Activated T-helper 1 cell treated with anti-CD3 and anti-CD28 coated beads, Interleukin-12 subunit alpha, Interleukin-12 subunit beta, Interleukin-2, Interleukin-4 antibody, amounts not matched to agents 30 ng/mL and 10 ng/mL and 1 ng/mL, durations not matched to agents 14 hours and 24 hours and 36 hours (primary cell): ENCODE data around the gene PHC1. TPM values are rescaled to one million over a fixed set of nuclear protein-coding genes. Genes with fewer than 3 reads are reported as not detected.
"Not testable (repeated sequence)": the region's sequence is repeated elsewhere in the genome, so short reads cannot be mapped to it uniquely, and the experiment has no call there.

Experiments
- DNase-seq: peaks from one replicate; pipeline ENCODE4 v3.0.0; 2021; ENCODE audit warnings: low spot score
- H3K27ac Mint-ChIP-seq: one replicate; pipeline ENCODE4 v1.8.0; 2021; ENCODE audit warnings: mild to moderate bottlenecking, mixed read lengths
- H3K27me3 Mint-ChIP-seq: one replicate; pipeline ENCODE4 v1.8.0; 2022; ENCODE audit warnings: mild to moderate bottlenecking, moderate library complexity, mixed read lengths; ENCODE audit not compliant: insufficient read depth
- H3K36me3 Mint-ChIP-seq: one replicate; pipeline ENCODE4 v1.8.0; 2021; ENCODE audit warnings: low read depth, mixed read lengths
- H3K4me1 Mint-ChIP-seq: one replicate; pipeline ENCODE4 v1.8.0; 2021; ENCODE audit warnings: low read depth, mixed read lengths
- H3K4me3 Mint-ChIP-seq: one replicate; pipeline ENCODE4 v1.8.0; 2021; ENCODE audit warnings: mild to moderate bottlenecking, moderate library complexity, mixed read lengths
- H3K9me3 Mint-ChIP-seq: one replicate; pipeline ENCODE4 v1.8.0; 2021; ENCODE audit warnings: mixed read lengths
- intact Hi-C: fragments of 100-400 bp; cut with micrococcal nuclease; formaldehyde crosslinking; loops from one replicate; pipeline ENCODE4 v1.15.1; 2024
- total RNA-seq: library from RNA; stranded (reverse); gene quantifications from 2 replicates; pipeline ENCODE4 v1.2.3, GENCODE V29; 2022

Gene PHC1
- total RNA-seq, 1 donor from 2014 or later, result 11.3 TPM

DNA sequence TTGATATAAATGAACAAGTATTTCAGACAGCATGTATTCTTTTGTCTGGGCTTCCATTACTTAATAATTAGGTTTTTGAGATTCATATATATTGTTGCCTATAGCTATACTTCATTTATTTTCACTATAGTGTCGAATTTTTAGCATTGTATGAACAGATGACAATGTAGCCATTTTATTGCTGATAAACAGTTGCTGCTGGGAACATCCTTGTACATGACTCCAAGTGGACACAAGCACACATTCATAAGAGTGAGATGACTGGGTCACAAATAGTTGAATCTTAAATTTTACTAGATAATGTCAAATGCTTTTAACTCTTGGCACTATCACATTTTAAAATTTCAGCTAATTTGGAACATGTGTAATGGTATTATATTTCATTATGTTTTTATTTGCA lies 19.3 kb upstream of the PHC1 start:
- H3K4me1 Mint-ChIP-seq, result peaks cover 6% of the 10 kb centered on the region
- peaks cover 16% of the 10 kb centered on the region for H3K27me3 Mint-ChIP-seq
- DNase-seq, result no peak
- intact Hi-C loops, result no loop called here
- no peaks in the 10 kb centered on the region for H3K9me3 Mint-ChIP-seq
- H3K27ac Mint-ChIP-seq, result no peak overlapping the region
- no peaks in the 10 kb centered on the region for H3K36me3 Mint-ChIP-seq
- no peak overlapping the region for H3K4me3 Mint-ChIP-seq

DNA sequence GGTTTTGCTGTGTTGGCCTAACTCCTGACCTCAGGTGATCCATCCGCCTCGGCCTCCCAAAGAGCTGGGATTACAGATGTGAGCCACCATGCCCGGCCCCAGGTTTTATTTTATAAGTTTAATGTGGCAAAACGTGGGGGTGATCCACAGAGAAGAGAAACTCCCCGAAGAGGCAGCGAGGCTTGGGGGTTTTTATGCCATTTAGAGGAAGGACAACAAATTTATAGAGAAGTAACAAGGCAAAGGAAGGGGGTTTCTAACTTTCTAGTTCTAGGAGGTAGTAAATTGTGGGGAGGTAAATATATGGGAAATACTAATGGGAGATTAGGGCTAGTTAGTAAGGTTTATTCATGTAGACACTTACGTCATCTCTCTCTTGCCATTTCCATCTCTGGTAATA lies 17.2 kb upstream of the PHC1 start:
- Mint-ChIP-seq H3K36me3 (no peaks in the 10 kb centered on the region), H3K4me3 (no peak overlapping the region), H3K9me3 (no peaks in the 10 kb centered on the region), H3K4me1 (no peaks in the 10 kb centered on the region), H3K27ac (no peak overlapping the region), H3K27me3 (peaks cover 14% of the 10 kb centered on the region)
- no peak for DNase-seq
- intact Hi-C loops, result no loop called here

DNA sequence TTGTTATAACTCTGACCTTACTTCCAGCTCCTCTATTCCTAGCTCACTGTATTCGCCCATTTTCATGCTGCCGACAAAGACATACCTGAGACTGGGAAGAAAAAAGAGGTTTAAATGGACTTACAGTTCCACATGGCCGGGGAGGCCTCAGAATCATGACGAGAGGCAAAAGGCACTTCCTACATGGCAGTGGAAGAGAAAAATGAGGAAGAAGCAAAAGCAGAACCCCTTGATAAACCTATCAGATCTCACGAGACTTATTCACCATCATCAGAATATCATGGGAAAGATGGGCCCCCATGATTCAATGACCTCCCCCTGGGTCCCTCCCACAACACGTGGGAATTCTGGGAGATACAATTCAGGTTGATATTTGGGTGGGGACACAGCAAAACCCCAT lies 14.5 kb upstream of the PHC1 start:
- Mint-ChIP-seq H3K27ac (no peak overlapping the region), H3K4me1 (peaks cover 7% of the 10 kb centered on the region), H3K9me3 (no peaks in the 10 kb centered on the region), H3K27me3 (peaks cover 13% of the 10 kb centered on the region), H3K4me3 (no peak overlapping the region), H3K36me3 (no peaks in the 10 kb centered on the region)
- intact Hi-C loops, result no loop called here
- DNase-seq, result no peak

DNA sequence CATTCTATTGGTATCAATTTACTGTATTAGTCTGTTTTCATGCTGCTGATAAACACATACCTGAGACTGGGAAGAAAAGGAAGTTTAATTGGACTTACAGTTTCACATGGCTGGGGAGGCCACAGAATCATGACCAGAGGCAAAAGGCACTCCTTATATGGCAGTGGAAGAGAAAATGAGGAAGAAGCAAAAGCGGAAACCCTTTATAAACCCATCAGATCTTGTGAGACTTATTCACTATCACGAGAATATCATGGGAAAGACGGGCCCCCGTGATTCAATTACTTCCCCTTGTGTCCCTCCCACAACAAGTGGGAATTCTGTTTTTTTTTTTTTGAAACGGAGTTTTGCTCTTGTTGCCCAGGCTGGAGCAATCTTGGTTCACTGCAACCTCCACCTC lies 11.6 kb upstream of the PHC1 start:
- H3K27ac Mint-ChIP-seq, H3K9me3 Mint-ChIP-seq, intact Hi-C loops, H3K4me1 Mint-ChIP-seq, H3K4me3 Mint-ChIP-seq, H3K36me3 Mint-ChIP-seq, DNase-seq: not testable (repeated sequence)
- peaks cover 20% of the 10 kb centered on the region for H3K27me3 Mint-ChIP-seq

DNA sequence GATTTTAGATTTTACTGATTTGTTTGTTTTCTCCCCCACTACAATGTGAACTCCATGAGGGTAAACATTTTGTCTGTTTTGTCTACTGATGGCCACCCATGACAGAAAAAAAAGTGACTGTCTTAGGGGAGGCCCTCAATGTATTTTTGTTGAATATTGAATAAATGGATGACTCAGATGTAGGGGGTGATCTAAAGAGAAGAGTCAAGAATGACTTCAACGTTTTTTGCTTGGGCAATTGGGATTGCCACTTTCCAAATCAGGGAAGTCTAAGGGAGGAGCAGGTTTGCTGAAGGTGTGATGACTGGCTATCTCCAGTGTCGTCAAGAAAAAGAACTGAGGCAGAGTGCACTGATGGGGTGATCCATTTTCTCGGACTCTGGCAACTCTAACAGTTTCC lies 10.7 kb upstream of the PHC1 start:
- Mint-ChIP-seq H3K4me3 (no peak overlapping the region), H3K9me3 (no peaks in the 10 kb centered on the region), H3K36me3 (no peaks in the 10 kb centered on the region), H3K4me1 (peaks cover 7% of the 10 kb centered on the region), H3K27ac (no peak overlapping the region), H3K27me3 (peaks cover 20% of the 10 kb centered on the region)
- DNase-seq, result no peak
- intact Hi-C loops, result no loop called here

DNA sequence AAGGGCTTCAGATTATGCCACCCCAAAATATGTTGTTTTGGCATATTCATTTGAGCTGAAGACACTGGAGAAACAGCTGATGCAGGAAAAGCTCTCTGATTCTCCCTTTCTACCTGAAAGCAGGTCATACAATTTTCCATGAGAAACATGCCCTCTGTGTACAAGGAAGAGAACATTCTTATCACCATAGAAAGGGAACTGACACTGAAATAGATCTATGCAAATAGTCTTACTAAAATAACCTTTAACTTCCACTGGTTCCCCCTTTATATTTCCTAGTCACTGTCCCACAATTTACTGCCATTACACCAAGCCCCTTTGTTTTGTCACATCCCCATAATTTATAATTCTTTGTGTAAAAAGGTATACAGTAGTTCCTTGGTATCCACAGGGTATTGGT lies 9.6 kb upstream of the PHC1 start:
- intact Hi-C loops, result no loop called here

DNA sequence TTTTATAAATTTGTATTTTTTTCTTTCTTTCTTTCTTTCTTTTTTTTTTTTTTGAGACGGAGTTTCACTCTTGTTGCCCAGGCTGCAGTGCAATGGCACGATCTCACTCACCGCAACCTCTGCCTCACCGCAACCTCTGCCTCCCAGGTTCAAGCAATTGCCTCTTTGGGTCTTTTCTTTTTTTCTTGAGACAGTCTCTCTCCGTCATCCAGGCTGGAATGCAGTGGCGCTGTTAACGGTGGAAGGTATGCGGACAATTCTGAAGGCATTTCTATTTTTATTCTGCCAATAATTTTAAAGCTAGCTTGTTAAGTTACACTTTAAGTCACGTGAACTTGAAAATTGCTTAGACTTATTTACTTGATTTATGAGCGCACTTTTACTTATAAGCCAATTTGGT lies 8.8 kb upstream of the PHC1 start:
- no peaks in the 10 kb centered on the region for H3K36me3 Mint-ChIP-seq
- intact Hi-C loops, result no loop called here
- no peak overlapping the region for H3K4me3 Mint-ChIP-seq
- peaks cover 7% of the 10 kb centered on the region for H3K4me1 Mint-ChIP-seq
- DNase-seq, result no peak
- H3K27me3 Mint-ChIP-seq, result peaks cover 18% of the 10 kb centered on the region
- H3K9me3 Mint-ChIP-seq, result no peaks in the 10 kb centered on the region
- H3K27ac Mint-ChIP-seq, result no peak overlapping the region

More for the DNA sequence above, 9.6 kb upstream of the PHC1 start:
- H3K27ac Mint-ChIP-seq, result no peak overlapping the region
- H3K9me3 Mint-ChIP-seq, result no peaks in the 10 kb centered on the region
- peaks cover 7% of the 10 kb centered on the region for H3K4me1 Mint-ChIP-seq
- peaks cover 20% of the 10 kb centered on the region for H3K27me3 Mint-ChIP-seq
- no peaks in the 10 kb centered on the region for H3K36me3 Mint-ChIP-seq
- H3K4me3 Mint-ChIP-seq, result no peak overlapping the region
- no peak for DNase-seq

DNA sequence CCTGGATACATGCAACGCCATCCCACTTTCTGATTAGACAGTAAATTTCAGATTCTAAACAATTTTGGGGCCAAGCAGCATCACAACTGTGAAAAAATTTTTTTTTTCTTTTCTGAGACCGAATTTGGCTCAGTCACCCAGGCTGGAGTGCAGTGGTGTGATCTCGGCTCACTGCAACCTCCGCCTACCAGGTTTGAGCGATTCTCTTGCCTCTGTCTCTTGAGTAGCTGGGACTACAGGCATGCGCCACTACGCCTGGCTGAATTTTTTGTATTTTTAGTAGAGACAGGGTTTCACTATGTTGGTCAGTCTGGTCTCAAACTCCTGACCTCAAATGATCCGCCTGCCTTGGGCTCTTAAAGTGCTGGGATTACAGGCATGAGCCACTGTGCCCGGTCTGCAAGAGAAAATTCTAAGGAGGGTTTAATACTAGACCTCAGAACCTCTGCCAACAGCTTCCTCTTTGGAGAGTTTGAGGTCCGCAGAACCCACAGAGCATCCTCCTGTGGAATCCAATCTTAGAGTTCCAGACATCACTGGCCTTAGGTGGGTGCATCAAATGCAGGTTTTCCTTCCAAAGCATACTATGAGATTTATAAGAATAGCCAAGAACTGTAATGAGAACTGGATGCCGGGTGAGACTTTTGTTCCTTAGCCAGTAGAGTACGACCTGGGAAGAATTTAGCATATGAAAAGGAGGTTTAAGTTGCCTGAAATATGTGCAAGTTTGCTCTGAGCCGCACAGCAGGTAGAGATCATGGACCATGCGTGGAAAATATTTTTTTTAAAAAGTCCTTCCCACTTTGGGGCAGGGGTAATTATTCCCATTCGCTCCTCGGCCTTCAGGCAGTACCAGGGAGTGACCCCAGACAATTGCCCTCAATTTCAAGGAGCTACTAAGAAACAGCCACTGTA lies 7.8 kb upstream of the PHC1 start:
- intact Hi-C loops, result no loop called here
- Mint-ChIP-seq H3K36me3 (no peaks in the 10 kb centered on the region), H3K4me3 (no peak overlapping the region), H3K4me1 (peaks cover 7% of the 10 kb centered on the region), H3K9me3 (no peaks in the 10 kb centered on the region), H3K27me3 (peaks cover 24% of the 10 kb centered on the region), H3K27ac (no peak overlapping the region)
- no peak for DNase-seq

DNA sequence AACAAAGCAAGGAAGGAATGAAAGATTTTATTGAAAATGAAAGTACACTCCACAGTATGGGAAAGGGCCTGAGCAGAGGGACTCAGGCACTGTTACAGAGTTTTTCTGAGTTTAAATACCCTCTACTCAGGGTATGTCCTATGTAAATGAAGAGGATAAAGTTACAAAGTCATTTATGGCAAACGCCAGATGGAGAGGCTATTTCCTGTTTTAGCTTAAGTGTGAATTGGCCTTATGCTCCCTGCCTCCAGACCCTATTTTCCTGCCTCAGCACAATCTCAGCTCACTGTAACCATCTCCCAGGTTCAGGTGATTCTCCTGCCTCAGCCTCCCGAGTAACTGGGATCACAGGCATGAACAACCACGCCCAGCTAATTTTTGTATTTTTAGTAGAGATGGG lies 6.8 kb upstream of the PHC1 start:
- intact Hi-C loops, result no loop called here
- DNase-seq, result no peak
- Mint-ChIP-seq H3K4me1 (peaks cover 7% of the 10 kb centered on the region), H3K4me3 (no peak overlapping the region), H3K27ac (no peak overlapping the region), H3K36me3 (no peaks in the 10 kb centered on the region), H3K9me3 (no peaks in the 10 kb centered on the region), H3K27me3 (peaks cover 31% of the 10 kb centered on the region)

DNA sequence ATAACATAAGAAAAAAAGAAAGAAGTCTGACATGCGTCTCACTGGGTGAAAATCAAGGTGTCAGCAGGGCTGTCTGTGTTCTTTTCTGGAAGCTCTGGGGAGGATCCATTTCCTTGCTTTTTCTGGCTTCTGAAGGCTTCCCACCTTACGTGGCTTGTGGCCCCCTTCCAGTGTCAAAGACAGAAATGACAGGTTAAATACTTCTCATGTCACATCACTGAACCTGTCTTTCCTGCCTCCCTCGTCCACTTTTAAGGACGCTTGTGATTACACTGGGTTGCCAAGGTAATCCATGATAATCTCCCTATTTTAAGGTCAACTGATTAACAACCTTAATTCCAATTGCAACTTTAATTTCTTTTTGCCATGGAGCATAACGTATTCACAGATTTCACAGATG lies 4.6 kb upstream of the PHC1 start:
- intact Hi-C loops, result no loop called here
- H3K27ac Mint-ChIP-seq, result no peak overlapping the region
- H3K4me1 Mint-ChIP-seq, result peaks cover 8% of the 10 kb centered on the region

DNA sequence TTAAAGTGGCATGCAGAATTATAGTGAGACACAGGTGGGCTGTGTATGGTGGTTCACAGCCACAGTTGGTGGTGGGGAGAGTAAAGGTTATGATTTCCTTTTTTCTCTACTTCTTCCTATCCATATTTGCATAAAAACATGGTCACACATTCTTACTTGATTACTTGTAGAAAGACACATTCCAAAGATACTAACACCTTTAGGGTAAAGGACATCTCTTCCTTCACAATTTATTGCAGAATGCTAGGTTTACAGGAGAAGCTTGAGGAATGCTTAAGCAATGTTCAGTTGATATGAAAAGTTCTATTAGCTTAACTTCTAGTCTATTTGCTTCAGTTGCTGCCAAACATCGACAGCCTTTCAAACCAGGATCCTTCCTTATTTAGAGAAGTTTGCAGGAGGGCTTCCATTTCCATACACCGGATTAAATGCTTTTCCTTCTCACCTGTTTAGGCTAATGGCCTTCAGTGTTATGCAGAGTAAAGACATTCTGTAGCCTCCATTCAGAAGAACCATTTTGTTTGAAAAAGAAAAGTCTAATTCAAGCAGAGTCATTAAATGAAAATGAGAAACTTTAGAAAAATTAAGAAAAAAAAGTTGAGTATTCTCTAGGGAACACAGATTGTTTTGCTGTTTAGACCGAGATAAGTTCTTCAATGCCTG lies 2.6 kb upstream of the PHC1 start:
- Mint-ChIP-seq H3K9me3 (no peaks in the 10 kb centered on the region), H3K4me3 (no peak overlapping the region), H3K27ac (no peak overlapping the region), H3K4me1 (peaks cover 8% of the 10 kb centered on the region), H3K27me3 (peaks cover 21% of the 10 kb centered on the region), H3K36me3 (no peaks in the 10 kb centered on the region)
- intact Hi-C loops, result no loop called here
- DNase-seq, result no peak

More for the DNA sequence above, 4.6 kb upstream of the PHC1 start:
- DNase-seq, result no peak
- H3K4me3 Mint-ChIP-seq, result no peak overlapping the region
- no peaks in the 10 kb centered on the region for H3K36me3 Mint-ChIP-seq
- H3K27me3 Mint-ChIP-seq, result peaks cover 31% of the 10 kb centered on the region
- no peaks in the 10 kb centered on the region for H3K9me3 Mint-ChIP-seq

DNA sequence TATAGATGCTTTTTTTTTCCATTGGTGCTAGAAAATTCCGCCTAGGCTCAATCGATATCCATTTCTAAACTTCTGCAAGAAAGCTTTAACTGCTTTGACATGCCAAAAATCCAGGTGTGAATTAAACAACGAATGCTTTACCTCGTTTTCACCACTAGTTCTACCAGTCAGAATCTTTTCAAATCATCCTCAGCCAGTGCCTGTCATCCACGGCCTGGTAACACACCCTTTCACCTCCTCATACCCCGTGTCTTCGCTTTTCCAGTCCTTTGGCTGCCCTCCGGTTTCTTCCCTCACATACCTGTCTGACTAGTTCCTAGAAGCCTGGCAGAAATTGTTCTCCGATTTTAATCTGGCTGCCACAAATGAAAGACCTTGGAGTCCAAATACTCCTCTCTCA lies 1.4 kb upstream of the PHC1 start:
- H3K27me3 Mint-ChIP-seq, result peaks cover 18% of the 10 kb centered on the region
- no peak for DNase-seq
- no peak overlapping the region for H3K27ac Mint-ChIP-seq
- peaks cover 8% of the 10 kb centered on the region for H3K4me1 Mint-ChIP-seq
- peak overlapping the region; percentile 3 for H3K4me3 Mint-ChIP-seq
- H3K36me3 Mint-ChIP-seq, result no peaks in the 10 kb centered on the region
- intact Hi-C loops, result no loop called here
- H3K9me3 Mint-ChIP-seq, result no peaks in the 10 kb centered on the region

DNA sequence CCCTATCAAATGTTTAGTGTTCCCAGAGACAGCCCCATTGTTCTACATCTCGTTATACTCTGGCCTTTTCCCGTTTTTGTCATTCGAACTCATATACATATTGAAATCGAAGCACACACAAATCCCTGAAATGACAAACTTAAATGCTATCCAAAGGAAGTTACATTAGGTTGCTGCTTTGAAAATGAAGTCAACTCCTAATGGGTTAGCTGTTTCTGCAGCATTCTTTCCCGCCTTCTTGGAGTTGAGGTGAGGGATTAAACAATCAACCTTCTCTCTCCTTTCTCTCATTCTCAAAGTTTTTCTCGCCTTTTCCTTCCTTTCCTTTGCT lies 642 bp upstream of the PHC1 start:
- Mint-ChIP-seq H3K9me3 (no peaks in the 10 kb centered on the region), H3K4me1 (peaks cover 8% of the 10 kb centered on the region), H3K36me3 (no peaks in the 10 kb centered on the region), H3K27ac (peak overlapping the region; percentile 80), H3K27me3 (peaks cover 21% of the 10 kb centered on the region), H3K4me3 (peak overlapping the region; percentile 89)
- intact Hi-C loops, result loop anchor here (1.0 to 2.0 kb wide), 4 partner anchors 23 to 217 kb away; partner anchors contain the start of genes M6PR and RIMKLB
- no peak for DNase-seq
